Astrocyte (in vitro differentiated cells and primary cell): ENCODE measurements around the gene CHEK1.

Experiments used
- EZH2 ChIP-seq: IDR thresholded peaks from 2 replicates; pipeline ENCODE4 v1.6.1; 2012; ENCODE audit warnings: mild to moderate bottlenecking, low read length, inconsistent platforms; ENCODE audit not compliant: insufficient read depth
- TF ChIP-seq, protein P1 (sequence below): IDR thresholded peaks from 2 replicates; pipeline ENCODE4 v1.5.1; 2011; ENCODE audit warnings: low read depth, mild to moderate bottlenecking, inconsistent platforms, low read length, moderate library complexity; ENCODE audit not compliant: insufficient read depth

DNA sequence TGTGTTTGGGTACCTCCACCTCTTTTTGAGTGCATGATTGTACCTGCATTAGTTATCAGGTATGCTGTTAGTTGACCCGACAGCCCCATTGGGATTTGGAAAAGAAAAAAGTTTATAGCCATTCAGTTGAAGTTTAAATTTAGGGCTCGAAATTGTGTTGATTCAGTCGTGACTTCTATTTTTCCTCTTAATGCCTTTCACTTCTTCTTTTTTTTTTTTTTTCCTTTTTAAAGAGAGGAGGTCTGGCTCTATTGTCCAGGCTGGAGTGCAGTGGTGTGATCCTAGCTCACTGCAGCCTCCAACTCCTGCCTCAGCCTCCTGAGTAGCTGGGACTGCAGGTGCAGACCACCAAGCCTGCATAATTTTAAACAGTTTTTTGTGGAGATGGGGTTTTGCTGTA, 30.0 kb upstream of the CHEK1 start:
- TF ChIP-seq, protein P1, sequence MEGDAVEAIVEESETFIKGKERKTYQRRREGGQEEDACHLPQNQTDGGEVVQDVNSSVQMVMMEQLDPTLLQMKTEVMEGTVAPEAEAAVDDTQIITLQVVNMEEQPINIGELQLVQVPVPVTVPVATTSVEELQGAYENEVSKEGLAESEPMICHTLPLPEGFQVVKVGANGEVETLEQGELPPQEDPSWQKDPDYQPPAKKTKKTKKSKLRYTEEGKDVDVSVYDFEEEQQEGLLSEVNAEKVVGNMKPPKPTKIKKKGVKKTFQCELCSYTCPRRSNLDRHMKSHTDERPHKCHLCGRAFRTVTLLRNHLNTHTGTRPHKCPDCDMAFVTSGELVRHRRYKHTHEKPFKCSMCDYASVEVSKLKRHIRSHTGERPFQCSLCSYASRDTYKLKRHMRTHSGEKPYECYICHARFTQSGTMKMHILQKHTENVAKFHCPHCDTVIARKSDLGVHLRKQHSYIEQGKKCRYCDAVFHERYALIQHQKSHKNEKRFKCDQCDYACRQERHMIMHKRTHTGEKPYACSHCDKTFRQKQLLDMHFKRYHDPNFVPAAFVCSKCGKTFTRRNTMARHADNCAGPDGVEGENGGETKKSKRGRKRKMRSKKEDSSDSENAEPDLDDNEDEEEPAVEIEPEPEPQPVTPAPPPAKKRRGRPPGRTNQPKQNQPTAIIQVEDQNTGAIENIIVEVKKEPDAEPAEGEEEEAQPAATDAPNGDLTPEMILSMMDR, result no peak
- no peak for TF ChIP-seq EZH2
